IPS-15b (cell line): ENCODE results near the gene OR10A2.

ENCODE experiments used
- H3K27me3 ChIP-seq: one replicate; pipeline ENCODE4 v1.6.1; 2013; ENCODE audit warnings: low read length; ENCODE audit not compliant: control insufficient read depth, insufficient read depth
- H3K36me3 ChIP-seq: one replicate; pipeline ENCODE4 v1.6.1; 2013; ENCODE audit warnings: low read length; ENCODE audit not compliant: control insufficient read depth, insufficient read depth
- H3K4me1 ChIP-seq: one replicate; pipeline ENCODE4 v1.6.1; 2013; ENCODE audit warnings: mild to moderate bottlenecking, low read length; ENCODE audit not compliant: control insufficient read depth, insufficient read depth
- H3K4me3 ChIP-seq: one replicate; pipeline ENCODE4 v1.5.1; 2013; ENCODE audit warnings: low read depth, low read length
- H3K9ac ChIP-seq: one replicate; pipeline ENCODE4 v1.6.1; 2013; ENCODE audit warnings: low read depth, mild to moderate bottlenecking, low read length
- H3K9me3 ChIP-seq: one replicate; pipeline ENCODE4 v1.6.1; 2013; ENCODE audit warnings: mild to moderate bottlenecking, low read length; ENCODE audit not compliant: control insufficient read depth, insufficient read depth

OR10A2 gene

GRCh38 chr11:6862961-6863360 lies at the start of gene OR10A2:
Gene OR10A2 (plus strand): TSS chr11:6863057. CDS start chr11:6869755, 6,698 bp downstream.
- no peak within 1 kb of the TSS for H3K4me3 ChIP-seq
- no peak within 1 kb of the TSS for H3K9ac ChIP-seq
- no peaks in the 10 kb centered on the region for H3K36me3 ChIP-seq
- no peaks in the 10 kb centered on the region for H3K27me3 ChIP-seq
- no peaks in the 10 kb centered on the region for H3K9me3 ChIP-seq
- H3K4me1 ChIP-seq: no peaks in the 10 kb centered on the region

DNA sequence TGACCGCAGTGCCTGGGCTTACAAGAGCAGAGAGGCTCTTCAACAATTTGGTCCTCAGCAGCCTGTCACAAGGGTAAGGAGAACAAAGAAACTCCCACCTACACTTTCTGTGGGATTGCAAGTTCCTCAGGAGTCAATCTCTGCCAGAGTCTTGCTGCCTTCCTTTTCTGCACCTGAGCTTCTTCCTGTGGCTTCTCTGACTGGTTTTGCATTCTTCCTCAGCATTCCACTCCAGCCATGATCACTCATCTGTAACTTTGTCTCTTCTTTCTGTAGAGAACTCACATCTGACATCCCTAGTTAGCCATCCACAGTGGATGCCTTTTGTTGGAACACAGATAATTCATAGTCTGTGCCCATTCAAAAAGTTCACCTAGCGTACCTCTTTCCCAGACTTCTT lies 49.2 kb upstream of the OR10A2 start:
- peaks cover 2% of the 10 kb centered on the region for H3K27me3 ChIP-seq
- no peak overlapping the region for H3K9ac ChIP-seq
- H3K9me3 ChIP-seq: no peaks in the 10 kb centered on the region
- H3K4me3 ChIP-seq: no peak overlapping the region
- no peaks in the 10 kb centered on the region for H3K4me1 ChIP-seq
- no peaks in the 10 kb centered on the region for H3K36me3 ChIP-seq

GRCh38 chr11:6817694-6818093 lies 45.2 kb upstream of the OR10A2 start:
- Histone ChIP-seq H3K9ac (no peak overlapping the region), H3K36me3 (no peaks in the 10 kb centered on the region), H3K27me3 (peaks cover under 1% of the 10 kb centered on the region), H3K9me3 (no peaks in the 10 kb centered on the region), H3K4me1 (no peaks in the 10 kb centered on the region), H3K4me3 (no peak overlapping the region)

DNA sequence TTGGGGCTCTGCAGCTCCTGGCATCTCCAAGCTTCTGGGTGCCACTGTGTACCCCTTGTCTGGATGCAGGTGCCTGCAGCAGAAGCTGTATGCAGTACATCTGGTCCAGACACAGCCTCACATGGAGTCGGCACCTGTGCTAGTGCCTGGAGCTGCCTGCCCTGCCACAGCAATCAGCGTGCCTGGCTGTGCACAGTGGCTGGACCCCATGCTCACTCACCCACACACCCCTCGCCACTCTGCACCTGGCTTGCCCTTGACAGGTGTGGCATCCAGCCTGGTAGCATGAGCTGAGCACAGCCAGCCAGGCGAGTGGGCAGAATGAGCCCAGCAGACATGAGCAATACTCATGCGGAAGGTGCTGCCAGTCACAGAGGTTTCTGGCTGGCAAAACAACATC lies 43.9 kb upstream of the OR10A2 start:
- no peaks in the 10 kb centered on the region for H3K27me3 ChIP-seq
- no peaks in the 10 kb centered on the region for H3K36me3 ChIP-seq
- H3K4me1 ChIP-seq: no peaks in the 10 kb centered on the region
- H3K9ac ChIP-seq: no peak overlapping the region
- H3K4me3 ChIP-seq: no peak overlapping the region
- H3K9me3 ChIP-seq: no peaks in the 10 kb centered on the region

DNA sequence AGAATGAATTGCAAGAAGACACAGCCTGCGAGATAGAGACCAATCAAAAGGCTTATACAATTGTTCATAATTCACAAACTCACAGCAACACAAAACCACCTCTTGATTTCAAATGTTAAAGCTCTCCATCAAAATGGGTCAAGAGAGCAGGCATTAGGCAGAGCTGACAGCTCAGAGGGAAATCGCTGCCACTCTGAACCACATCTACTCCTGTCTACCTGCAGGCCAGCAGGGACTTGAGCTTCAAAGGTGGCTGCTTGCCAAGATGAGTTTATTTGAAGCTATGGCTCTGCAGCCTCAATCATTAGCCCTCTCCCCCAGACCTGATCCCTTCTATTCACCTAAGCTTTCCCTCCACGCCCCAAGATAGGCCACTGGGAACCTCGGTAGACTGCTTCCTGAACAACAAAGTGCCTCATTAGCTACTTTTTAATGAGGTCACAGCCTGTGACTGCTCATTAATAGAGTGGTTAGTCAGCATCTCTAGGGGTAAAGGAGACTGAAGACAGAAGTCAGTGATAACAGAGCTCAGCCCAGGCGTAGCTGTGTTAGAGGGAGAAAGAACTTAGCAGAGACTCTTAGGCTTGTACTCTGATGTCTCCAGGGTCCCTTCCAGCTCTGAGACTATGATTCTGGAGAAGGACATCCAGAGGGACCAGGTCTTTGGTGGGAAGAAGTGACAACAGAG lies 38.6 kb upstream of the OR10A2 start:
- H3K9ac ChIP-seq: no peak overlapping the region
- no peaks in the 10 kb centered on the region for H3K9me3 ChIP-seq
- no peaks in the 10 kb centered on the region for H3K27me3 ChIP-seq
- H3K36me3 ChIP-seq: no peaks in the 10 kb centered on the region
- no peak overlapping the region for H3K4me3 ChIP-seq
- no peaks in the 10 kb centered on the region for H3K4me1 ChIP-seq

- no peaks in the 10 kb centered on the region for H3K4me1 ChIP-seq
- no peaks in the 10 kb centered on the region for H3K27me3 ChIP-seq
- no peak overlapping the region for H3K4me3 ChIP-seq
- H3K9me3 ChIP-seq: no peaks in the 10 kb centered on the region
- H3K36me3 ChIP-seq: no peaks in the 10 kb centered on the region
- no peak overlapping the region for H3K9ac ChIP-seq
These were observed 37.6 kb upstream of the OR10A2 start for GRCh38 chr11:6825231-6825744.

GRCh38 chr11:6828103-6828502 lies 34.8 kb upstream of the OR10A2 start:
- Histone ChIP-seq H3K9ac (no peak overlapping the region), H3K36me3 (no peaks in the 10 kb centered on the region), H3K4me3 (no peak overlapping the region), H3K9me3 (no peaks in the 10 kb centered on the region), H3K4me1 (no peaks in the 10 kb centered on the region), H3K27me3 (no peaks in the 10 kb centered on the region)

GRCh38 chr11:6833356-6833755 lies 29.5 kb upstream of the OR10A2 start:
- Histone ChIP-seq H3K36me3 (no peaks in the 10 kb centered on the region), H3K9ac (no peak overlapping the region), H3K9me3 (no peaks in the 10 kb centered on the region), H3K4me3 (no peak overlapping the region), H3K27me3 (no peaks in the 10 kb centered on the region), H3K4me1 (no peaks in the 10 kb centered on the region)

DNA sequence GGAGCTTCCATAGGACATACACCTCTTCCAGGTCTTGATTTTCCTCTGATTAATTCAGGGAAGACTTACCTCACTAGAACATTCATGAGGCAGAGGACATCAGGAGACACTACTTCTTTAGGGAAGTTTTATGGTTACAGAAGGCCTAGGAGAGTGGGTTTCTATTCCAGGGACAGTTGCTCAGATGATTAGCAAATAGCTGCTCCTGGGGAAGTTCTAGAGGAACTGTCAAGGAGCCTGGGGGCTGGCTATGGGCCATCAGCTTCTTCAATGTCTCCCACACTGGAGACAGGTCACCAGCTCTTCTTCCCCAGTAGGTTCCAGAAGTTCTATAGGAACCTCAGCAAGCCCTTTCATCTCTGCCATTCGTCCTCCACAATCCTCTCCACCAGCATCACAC lies 28.8 kb upstream of the OR10A2 start:
- no peaks in the 10 kb centered on the region for H3K36me3 ChIP-seq
- no peak overlapping the region for H3K9ac ChIP-seq
- no peaks in the 10 kb centered on the region for H3K9me3 ChIP-seq
- no peaks in the 10 kb centered on the region for H3K27me3 ChIP-seq
- H3K4me3 ChIP-seq: no peak overlapping the region
- no peaks in the 10 kb centered on the region for H3K4me1 ChIP-seq

DNA sequence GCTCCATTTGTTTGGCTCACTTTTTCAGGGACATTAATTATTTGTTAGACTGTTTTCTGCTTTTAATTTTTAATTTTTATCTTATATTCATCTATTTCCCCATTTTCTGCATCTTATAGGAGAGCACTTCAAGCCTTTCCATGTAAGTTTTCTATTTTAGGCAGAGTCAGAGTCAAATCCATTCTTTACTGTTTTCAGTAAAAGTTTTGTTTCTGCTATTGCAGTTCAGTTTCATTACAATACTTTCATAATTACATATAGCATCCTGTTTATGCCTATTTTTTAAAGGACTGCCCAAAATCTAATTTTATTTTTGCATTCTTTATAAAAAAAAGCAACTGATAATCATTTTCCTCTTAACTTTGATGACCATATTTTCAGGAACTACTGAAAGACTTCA lies 21.2 kb upstream of the OR10A2 start:
- H3K4me3 ChIP-seq: no peak overlapping the region
- peaks cover 3% of the 10 kb centered on the region for H3K4me1 ChIP-seq
- no peaks in the 10 kb centered on the region for H3K9me3 ChIP-seq
- no peaks in the 10 kb centered on the region for H3K27me3 ChIP-seq
- no peaks in the 10 kb centered on the region for H3K36me3 ChIP-seq
- H3K9ac ChIP-seq: no peak overlapping the region

DNA sequence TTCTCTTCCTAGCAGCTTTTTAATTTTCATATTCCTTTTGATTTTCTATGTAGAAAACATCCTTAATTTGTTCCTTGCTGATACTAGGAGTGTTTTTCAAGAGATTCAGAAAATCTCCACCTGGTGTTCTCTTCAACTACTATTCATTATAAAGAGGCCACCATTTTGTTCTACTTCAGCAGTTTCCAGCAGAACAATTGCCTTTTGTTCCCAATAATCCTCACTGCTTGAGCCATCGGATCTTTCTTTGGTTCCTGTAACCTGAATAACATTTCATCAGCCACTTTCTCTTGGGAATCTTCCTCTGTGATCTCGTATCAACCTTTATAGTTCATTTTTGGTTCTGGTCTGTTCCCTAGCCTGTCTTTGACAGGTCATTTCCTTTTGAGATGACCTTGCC lies 19.2 kb upstream of the OR10A2 start:
- Histone ChIP-seq H3K4me3 (no peak overlapping the region), H3K9me3 (no peaks in the 10 kb centered on the region), H3K9ac (no peak overlapping the region), H3K36me3 (no peaks in the 10 kb centered on the region), H3K4me1 (peaks cover 8% of the 10 kb centered on the region), H3K27me3 (no peaks in the 10 kb centered on the region)

DNA sequence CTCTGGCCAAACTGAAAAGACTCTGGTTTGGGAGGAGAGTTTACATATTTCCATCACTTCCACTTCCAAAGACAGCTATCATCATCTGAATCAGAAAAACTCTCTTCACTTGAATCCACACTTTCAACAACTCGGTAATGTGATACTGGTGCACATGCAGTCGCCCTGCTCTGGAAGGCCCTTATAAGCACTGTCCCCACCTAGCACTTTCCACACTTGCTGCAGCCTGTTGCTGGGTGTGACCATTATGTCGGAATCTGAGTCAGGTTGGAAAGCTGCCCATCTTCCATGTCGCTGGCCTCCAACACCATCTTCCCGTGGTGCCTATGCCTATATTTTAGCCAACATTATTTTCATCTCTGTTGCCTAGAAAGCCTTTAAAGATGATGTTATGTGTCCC lies 18.5 kb upstream of the OR10A2 start:
- H3K36me3 ChIP-seq: no peaks in the 10 kb centered on the region
- H3K9ac ChIP-seq: no peak overlapping the region
- H3K4me1 ChIP-seq: peaks cover 8% of the 10 kb centered on the region
- H3K9me3 ChIP-seq: no peaks in the 10 kb centered on the region
- no peaks in the 10 kb centered on the region for H3K27me3 ChIP-seq
- no peak overlapping the region for H3K4me3 ChIP-seq
